GM18861 (cell line): ENCODE measurements around the gene CLCNKB.
"Not testable (repeated sequence)": the region's sequence is repeated elsewhere in the genome, so short reads cannot be mapped to it uniquely, and the experiment has no call there.

Experiments
- ATAC-seq: cut with Tn5 transposase; IDR thresholded peaks from one replicate; pipeline ENCODE4 v1.9.1; 2021; ENCODE audit not compliant: unreplicated experiment

Gene CLCNKB

GRCh38 chr1:16043521-16043920 is at the start of gene CLCNKB:
CLCNKB (plus strand) TSS chr1:16043782; CDS start chr1:16044493, 711 bp downstream.
- ATAC-seq, result no peak

DNA sequence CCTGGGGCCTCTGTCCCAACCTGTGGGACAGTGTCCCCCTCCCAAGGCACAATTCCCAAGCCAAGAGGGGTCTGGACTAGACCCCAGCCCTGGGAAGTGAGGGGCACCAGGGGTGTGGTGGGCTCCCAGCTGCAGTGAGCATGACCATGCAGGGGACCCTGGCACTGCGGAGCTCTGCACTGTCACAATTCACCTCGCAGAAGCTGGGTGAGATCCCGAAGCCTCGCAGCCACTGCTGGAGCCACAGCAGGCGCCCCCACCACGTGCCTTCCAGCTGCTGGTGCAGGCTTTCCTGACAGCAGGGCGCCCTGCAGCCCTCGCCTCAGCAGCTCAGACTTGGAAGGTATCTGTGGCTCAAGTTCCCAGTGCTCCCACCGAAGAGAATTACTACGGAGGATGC is 49.5 kb upstream of the CLCNKB start:
- no peak for ATAC-seq

DNA sequence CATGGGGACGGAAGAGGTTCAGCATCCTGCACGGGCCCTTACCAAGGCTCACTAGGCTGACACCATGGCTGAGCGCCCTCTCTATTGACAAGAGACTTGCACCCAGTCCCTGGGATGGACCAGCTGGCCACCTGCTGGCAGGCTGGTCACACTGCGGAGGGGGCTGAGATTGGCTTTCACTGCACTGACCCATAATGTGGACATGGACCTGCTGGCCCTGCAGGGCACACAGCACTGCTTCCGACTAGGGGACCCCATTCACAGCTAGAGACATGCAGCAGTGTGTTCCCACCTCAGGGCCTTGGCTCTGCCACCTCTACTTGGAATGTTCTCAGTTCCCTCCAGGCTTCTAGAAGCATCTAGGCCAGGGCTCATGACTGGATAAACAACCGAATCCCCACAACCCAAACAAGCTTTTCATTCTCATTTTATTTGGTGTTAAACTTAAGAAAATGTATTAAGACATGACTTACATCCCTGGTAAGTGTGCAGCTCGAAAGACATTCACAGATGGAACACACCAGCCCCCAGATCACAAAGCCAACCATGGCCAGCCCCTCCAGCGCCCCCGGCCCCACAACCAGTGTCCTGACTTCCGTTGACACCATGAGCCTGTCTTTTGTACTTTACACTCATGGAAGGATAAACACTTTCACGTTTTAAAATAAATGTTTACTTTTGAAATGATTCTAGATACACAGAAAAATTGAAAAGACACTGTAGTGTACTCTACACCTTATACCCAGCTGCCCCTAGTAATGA is 48.8 kb upstream of the CLCNKB start:
- ATAC-seq, result no peak

DNA sequence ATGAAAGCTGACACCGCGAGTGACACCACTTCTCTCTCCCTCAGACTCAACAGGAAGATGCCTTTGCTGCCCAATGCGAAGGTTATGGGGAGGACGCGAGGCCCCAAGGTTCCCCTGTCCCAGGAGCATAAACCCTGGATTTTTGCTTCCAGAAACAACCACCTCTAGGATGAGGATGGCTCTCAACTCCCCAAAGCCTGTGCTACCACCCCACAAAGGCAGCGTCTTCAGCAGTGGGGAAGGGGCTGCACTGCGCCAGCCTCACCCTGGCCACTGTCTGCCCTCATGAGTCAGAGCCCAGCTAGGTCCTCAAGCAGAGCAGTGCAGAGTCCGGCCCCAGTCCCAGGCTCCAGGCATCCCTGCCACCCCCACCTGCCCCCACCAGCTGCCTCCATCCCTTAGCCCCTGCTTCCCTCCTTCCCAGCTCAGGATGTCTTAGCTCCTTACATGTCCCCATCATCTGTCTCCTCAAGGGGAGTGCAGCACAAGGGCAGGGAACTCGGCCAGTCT is 46.5 kb upstream of the CLCNKB start:
- no peak for ATAC-seq

DNA sequence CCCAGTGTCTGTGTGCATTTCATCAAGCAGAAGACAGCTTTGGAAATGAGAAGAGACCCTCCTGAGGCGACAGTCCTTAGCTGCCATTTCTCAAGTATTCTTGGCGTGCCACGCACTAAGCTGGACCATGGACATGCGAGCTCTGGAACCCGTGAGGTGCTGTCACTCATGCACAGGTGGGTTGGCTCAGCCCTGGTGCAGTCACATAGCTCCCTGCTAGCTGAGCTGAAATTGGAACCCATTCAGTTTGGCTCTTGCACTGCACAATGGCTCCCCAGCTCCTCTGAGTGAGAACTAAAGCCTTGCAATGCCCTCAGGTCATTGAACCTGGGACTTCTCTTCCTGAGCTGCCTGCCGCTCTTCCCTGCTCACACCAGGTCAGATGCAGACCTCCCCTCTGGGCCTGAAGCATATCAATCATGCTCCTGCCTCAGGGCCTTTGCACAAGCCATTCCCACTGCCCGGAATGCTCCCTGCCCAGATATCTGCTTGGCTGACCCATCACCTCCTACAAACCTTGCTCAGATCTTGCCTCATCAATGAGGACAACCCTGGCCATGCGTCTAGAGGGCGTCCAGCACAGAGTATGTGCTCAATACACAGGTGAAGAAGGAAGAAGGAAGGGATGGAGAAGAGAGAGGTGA is 45.8 kb upstream of the CLCNKB start:
- ATAC-seq, result no peak

DNA sequence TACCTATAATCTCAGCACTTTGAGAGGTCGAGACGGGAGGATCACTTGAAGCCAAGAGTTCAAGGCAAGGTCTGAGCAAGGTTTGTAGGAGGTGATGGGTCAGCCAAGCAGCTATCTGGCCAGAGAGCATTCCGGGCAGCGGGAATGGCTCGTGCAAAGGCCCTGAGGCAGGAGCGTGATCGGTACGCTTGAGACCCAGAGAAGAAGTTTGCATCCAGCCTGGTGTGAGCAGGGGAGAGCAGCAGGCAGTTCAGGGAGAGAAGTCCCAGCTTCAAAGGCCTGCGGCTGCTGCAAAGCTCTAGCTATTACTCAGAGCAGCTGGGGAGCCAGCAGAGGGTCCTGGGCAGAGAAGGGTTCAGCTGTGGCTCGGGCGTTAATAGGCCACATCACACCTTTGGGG is 44.7 kb upstream of the CLCNKB start:
- no peak for ATAC-seq

- ATAC-seq, result not testable (repeated sequence)
These were observed 42.3 kb upstream of the CLCNKB start for GRCh38 chr1:16001274-16001673.

- ATAC-seq, result no peak
These were observed 38.0 kb upstream of the CLCNKB start for GRCh38 chr1:16005597-16005996.

- ATAC-seq, result no peak
These were observed 37.6 kb upstream of the CLCNKB start for GRCh38 chr1:16006010-16006409.

DNA sequence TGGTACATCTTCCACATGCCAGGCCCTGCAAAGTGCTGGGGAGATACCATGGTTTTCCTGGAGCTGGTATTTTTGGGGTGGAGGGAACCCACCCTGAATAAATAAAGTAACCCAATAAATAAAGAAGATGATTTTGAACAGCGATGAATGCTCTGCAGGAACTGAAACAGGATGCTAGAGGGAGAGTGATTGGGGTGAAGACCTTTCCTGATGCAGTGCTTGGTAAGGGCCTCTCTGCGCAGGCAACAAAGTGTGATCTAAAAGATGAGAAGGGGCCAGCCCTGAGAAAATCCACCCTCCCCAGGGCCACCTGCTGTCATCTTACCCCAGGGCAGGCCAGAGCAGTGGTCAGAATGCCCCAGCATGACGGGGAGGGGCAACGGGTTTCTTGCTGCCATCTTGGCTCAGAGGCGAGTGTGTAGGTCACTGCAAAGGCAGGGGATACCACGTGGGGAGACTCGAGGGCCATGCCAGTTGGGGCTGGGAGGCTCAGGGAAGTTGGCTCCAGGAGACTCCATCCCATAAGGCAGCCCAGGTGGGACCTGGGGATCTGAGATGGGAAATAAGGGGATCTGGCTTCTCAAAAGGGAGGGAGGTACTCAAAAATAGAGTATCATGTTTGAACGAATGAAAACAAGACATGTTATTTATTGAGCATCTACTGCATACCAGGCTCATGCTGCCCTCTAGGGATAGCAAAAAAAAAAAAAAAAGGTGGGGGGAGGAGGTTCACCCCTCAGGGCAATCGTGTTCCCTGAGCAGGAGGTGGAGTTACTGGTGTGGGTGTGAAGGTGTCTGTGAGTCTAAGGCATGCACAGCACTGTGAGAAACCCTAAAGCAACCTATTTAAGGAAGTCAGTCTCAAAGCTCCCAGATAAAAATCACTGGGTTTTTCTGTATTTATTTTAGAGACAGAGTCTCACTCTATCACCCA is 36.8 kb upstream of the CLCNKB start:
- no peak for ATAC-seq

DNA sequence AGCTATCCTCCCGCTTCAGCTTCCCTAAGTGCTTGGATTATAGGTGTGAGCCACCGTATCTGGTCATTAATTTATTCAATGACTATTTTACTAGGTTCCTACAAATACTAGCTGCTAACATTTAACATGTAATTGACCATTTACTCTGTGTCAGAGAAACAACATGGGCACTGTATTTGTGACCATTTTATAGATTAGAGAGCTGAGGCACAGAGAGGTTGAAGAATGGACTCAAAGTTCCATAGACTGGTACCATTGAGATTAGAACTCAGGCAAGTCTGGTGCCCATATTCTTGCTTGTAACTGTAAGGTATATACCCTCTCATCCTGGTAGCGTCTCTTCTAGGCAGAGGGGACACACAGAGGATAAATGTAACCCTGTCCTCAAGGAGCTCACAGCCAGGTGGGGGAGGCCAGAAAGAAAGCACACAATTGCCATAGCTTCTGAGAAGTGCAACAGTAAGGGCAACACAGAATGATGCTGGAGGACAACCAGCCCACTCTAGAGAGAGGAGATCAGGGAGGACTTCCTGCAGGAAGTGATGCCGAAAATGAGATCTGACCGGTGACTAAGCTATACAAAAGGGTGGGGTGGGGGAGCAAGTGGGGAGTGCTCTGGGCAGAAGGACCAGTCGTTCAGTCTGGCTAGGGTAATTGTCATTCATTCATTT is 35.8 kb upstream of the CLCNKB start:
- ATAC-seq, result no peak

GRCh38 chr1:16009030-16009460 is 34.5 kb upstream of the CLCNKB start:
- ATAC-seq, result no peak

- no peak for ATAC-seq
These were observed 33.9 kb upstream of the CLCNKB start for GRCh38 chr1:16009678-16010077.

- ATAC-seq, result no peak
These were observed 32.7 kb upstream of the CLCNKB start for GRCh38 chr1:16010837-16011236.

DNA sequence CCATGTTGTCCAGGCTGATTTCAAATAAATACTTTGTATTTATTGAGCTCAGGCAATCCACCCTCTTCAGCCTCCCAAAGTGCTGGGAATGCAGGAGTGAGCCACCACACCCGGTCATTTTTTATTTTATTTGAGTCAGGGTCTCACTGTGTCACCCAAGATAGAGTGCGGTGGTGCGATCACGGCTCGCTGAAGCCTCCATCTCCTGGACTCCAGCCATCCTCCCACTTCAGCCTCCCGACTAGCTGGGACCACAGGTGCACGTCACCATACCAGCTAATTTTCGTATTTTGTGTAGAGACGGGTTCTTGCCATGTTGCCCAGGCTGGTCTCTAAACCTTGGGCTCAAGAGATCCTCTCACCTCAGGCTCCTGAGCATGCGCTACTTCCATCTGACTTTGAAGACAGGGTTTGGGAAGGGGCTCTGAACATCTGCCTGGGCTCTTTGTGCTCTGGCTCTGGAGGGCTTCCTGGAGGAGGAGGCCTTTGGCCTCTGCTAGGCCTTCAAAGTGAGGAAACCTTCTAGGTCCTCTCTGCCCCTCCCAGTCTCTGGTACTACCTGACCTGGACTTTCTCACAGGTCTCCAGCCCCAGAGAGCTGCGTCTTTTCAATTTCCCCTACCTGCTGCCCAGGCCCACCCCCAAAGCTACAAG is 31.5 kb upstream of the CLCNKB start:
- ATAC-seq, result no peak

DNA sequence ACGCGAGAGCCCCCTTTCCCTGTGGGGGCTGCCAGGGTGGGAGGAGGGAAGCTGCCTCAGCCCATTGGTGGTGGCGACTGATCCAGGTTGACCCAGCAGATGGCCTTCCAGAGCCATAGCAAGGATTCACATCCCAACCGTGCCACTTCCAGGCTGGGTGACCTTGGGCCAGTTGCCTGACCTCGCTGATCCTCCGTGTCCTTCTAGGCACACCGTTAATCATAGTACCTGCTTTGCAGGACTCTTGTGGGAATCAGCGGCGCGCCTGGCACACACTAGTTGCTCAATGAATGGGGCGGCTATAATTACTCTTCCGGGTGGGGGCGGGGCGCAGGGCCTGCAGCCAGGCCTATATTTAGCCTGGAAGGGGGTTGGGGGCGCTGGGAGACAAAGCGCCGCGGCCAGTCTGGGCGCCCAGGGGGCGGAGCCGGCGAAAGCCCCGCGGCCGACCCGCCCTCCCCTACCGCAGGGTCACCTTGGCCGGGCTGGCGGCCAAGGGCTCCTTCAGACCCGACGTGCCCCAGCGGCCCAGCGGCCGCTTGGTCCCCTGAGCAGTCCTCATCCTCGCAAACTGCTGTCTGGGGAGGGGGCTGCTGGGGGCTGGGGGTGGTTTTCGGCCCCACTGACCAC is 30.9 kb upstream of the CLCNKB start:
- no peak for ATAC-seq

DNA sequence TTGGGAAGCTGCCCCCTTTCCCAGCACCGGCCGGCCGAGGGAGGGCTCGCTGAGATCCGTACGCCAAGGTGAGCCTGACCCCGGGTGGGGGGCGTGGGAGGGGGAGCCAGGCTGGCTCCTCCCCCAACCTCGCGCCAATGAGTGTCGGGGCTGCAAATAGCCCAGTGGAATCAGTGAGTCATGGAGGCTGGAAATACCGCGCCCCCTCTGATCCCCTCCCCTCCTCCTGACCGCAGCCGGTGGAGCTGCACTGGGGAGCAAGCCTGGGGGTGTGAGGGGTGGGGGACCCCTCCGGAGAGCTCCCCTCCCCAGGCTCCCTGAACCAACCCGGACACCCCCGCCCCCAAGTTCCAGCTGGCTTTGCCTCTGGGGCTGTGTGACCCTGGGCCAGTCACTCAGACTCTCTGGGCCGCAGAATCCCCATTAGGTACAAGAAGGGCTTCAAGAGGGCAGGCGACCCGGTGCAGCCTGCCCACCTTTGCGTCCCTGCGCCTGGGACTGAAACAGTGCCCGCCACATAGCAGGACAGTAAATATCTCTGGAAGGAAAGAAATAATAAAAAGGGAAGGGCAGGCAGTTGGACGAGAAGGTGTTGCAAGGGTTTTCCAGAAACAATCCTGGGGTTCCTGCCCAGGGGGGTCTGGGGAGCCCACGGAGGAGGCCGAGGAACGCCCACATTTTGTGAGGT is 30.2 kb upstream of the CLCNKB start:
- ATAC-seq, result no peak

DNA sequence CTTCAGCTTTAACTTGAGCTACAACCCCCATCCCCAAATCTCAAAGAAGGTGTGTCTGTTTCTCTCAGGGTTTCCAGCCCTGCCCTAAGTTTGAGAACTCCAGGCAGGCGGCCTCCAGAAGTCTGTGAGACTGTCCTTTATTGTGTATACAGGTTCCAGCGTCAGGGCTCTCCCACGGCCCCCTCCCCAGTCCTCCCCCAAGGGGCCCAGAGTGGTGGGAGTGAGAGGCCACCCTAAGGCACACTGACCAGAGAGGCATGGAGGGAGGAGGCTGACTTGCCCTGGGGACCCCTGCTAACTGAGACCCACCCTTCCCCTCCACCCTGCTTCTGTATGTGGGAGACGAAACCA is 29.7 kb upstream of the CLCNKB start:
- no peak for ATAC-seq
